NCI-H1417 (cell line): ENCODE results near the gene DLG4.

ENCODE experiments used
- DNase-seq, 3 experiments: peaks; one replicate each; lab custom pipeline; 2025; lab: John Stamatoyannopoulos, UW

Gene DLG4

GRCh38 chr17:7229504-7229903, 9.9 kb upstream of the DLG4 start:
- DNase-seq: no peak

GRCh38 chr17:7228920-7229319, 9.3 kb upstream of the DLG4 start:
- no peak for DNase-seq

GRCh38 chr17:7226721-7227710, 7.4 kb upstream of the DLG4 start:
- DNase-seq: no peak

GRCh38 chr17:7225711-7226331, 6.2 kb upstream of the DLG4 start:
- no peak for DNase-seq

- no peak for DNase-seq
Measured at GRCh38 chr17:7224661-7225111, 5.0 kb upstream of the DLG4 start.

GRCh38 chr17:7224110-7224509, 4.5 kb upstream of the DLG4 start:
- DNase-seq: no peak

GRCh38 chr17:7223375-7223774, 3.7 kb upstream of the DLG4 start:
- DNase-seq: no peak

GRCh38 chr17:7222972-7223292, 3.3 kb upstream of the DLG4 start:
- DNase-seq: peak in 1 of 3 experiments; percentile 5

- no peak for DNase-seq
Measured at GRCh38 chr17:7222093-7222971, 2.7 kb upstream of the DLG4 start.

GRCh38 chr17:7221278-7222092, 1.8 kb upstream of the DLG4 start:
- DNase-seq: peak in 1 of 3 experiments; percentile 19

GRCh38 chr17:7220593-7221277, 1.1 kb upstream of the DLG4 start:
- DNase-seq: peak in 2 of 3 experiments; percentile 14 to 41

- DNase-seq: no peak
Measured at GRCh38 chr17:7219229-7219811, 316 bp downstream of the DLG4 start.

- DNase-seq: no peak
Measured at GRCh38 chr17:7218758-7219157, 878 bp downstream of the DLG4 start.

GRCh38 chr17:7218166-7218565, 1.5 kb downstream of the DLG4 start:
- DNase-seq: no peak

- DNase-seq: peak; percentile 13 to 66 (median 49)
Measured at GRCh38 chr17:7217113-7217987, 2.3 kb downstream of the DLG4 start.

GRCh38 chr17:7216242-7217112, 3.2 kb downstream of the DLG4 start:
- DNase-seq: no peak

GRCh38 chr17:7215652-7216180, 3.9 kb downstream of the DLG4 start:
- DNase-seq: peak in 1 of 3 experiments; percentile 13

- no peak for DNase-seq
Measured at GRCh38 chr17:7215136-7215638, 4.4 kb downstream of the DLG4 start.
